GM21381 (cell line): ENCODE results near the gene KRTAP4-5.
"Not testable (repeated sequence)": the region's sequence is repeated elsewhere in the genome, so short reads cannot be mapped to it uniquely, and the experiment has no call there.

Experiments
- ATAC-seq: cut with Tn5 transposase; IDR thresholded peaks from one replicate; pipeline ENCODE4 v1.9.1; 2021; ENCODE audit warnings: mild to moderate bottlenecking, moderate library complexity; ENCODE audit not compliant: unreplicated experiment

The KRTAP4-5 gene

GRCh38 chr17:41111151-41111885, 38.3 kb downstream of the KRTAP4-5 start:
- no peak for ATAC-seq

- not testable (repeated sequence) for ATAC-seq
These were observed 40.8 kb downstream of the KRTAP4-5 start for GRCh38 chr17:41108728-41109386.

GRCh38 chr17:41107941-41108450, 41.6 kb downstream of the KRTAP4-5 start:
- ATAC-seq, result no peak

GRCh38 chr17:41105347-41105746, 44.3 kb downstream of the KRTAP4-5 start, which contains the start of gene KRTAP4-9:
KRTAP4-9 (plus strand) TSS chr17:41105389; CDS start chr17:41105389, 0 bp downstream.
- ATAC-seq, result not testable (repeated sequence)

- not testable (repeated sequence) for ATAC-seq
These were observed 45.1 kb downstream of the KRTAP4-5 start for GRCh38 chr17:41104386-41105038.

- no peak for ATAC-seq
These were observed 45.7 kb downstream of the KRTAP4-5 start for GRCh38 chr17:41103896-41104295.

- ATAC-seq, result no peak
These were observed 47.9 kb downstream of the KRTAP4-5 start, which contains the start of gene KRTAP4-16 for GRCh38 chr17:41101586-41102259. KRTAP4-16 (minus strand) TSS chr17:41102209; CDS start chr17:41102209, 0 bp downstream.

- not testable (repeated sequence) for ATAC-seq
These were observed 49.7 kb downstream of the KRTAP4-5 start for GRCh38 chr17:41099682-41100480.
